Measurements from ENCODE around the gene GATM. TPM values are rescaled to one million over a fixed set of nuclear protein-coding genes. Genes with fewer than 3 reads are reported as not detected.

Gene GATM
- total RNA-seq, 1 experiment from 2014 or later = 4.2 TPM

DNA sequence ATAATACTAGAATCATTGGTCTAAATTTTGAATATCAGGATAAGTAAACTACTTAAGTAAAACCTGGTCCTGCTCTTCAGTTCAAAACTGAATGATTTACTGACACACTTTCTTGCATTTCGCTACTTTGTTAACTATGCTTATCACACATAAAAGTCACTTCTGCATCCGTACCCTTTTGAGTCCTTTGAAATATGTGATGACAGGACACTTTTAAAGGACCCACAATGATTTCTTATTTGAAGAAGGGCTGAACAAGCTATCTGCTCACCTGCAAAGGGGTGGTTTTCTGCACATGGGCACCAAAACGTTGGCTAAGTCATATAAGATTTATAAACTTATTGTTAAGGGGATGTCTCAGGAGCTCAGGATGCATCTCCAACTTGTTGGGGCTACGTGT is 15.0 kb downstream of the GATM start:
- no TSS peak for BruUV-seq (replicated peaks)
- H3K27me3 Mint-ChIP-seq (ENCODE audit: unreplicated experiment) = no peaks in the 10 kb centered on the region

DNA sequence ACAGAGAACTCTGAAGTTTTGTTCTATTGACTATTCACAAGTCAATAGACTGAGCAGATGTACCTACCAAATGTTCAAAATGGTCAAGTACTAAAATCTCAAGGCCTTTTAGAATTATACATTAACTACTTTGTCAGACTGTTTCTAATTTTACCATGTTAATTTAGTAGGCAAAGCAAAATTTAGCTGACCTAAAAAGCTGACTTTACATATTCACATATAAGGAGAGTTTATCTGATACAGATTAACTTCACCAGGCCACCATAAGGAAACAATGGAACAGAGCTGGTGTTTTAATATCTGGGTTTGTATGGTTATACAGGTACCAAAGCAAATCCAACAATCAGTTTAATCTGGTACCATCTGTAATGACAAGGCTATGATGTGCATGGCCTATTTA is 15.9 kb downstream of the GATM start:
- Mint-ChIP-seq H3K27me3 (ENCODE audit: unreplicated experiment) (no peaks in the 10 kb centered on the region), H3K36me3 (ENCODE audit: insufficient read depth, unreplicated experiment) (no peaks in the 10 kb centered on the region), H3K4me3 (ENCODE audit: low read depth, unreplicated experiment) (no peak overlapping the region), H3K9me3 (ENCODE audit: low read depth, unreplicated experiment) (no peaks in the 10 kb centered on the region), H3K4me1 (ENCODE audit: low read depth, unreplicated experiment) (peaks cover 8% of the 10 kb centered on the region), H3K27ac (ENCODE audit: unreplicated experiment) (no peak overlapping the region)
- TF ChIP-seq, protein P1, sequence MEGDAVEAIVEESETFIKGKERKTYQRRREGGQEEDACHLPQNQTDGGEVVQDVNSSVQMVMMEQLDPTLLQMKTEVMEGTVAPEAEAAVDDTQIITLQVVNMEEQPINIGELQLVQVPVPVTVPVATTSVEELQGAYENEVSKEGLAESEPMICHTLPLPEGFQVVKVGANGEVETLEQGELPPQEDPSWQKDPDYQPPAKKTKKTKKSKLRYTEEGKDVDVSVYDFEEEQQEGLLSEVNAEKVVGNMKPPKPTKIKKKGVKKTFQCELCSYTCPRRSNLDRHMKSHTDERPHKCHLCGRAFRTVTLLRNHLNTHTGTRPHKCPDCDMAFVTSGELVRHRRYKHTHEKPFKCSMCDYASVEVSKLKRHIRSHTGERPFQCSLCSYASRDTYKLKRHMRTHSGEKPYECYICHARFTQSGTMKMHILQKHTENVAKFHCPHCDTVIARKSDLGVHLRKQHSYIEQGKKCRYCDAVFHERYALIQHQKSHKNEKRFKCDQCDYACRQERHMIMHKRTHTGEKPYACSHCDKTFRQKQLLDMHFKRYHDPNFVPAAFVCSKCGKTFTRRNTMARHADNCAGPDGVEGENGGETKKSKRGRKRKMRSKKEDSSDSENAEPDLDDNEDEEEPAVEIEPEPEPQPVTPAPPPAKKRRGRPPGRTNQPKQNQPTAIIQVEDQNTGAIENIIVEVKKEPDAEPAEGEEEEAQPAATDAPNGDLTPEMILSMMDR (IDR thresholded peaks at IDR 0.05; ENCODE audit: unreplicated experiment) = no peak
- no peak for DNase-seq
- CTCF ChIA-PET = interaction anchor here (0.5 kb wide), 1 partner anchor 17 kb away, joined by 3 read pairs; no protein-coding TSS in a partner anchor
- intact Hi-C loops (cut with micrococcal nuclease; ENCODE audit: unreplicated experiment) = no loop called here
- no TSS peak for BruUV-seq (replicated peaks)

More for the DNA sequence above, 15.0 kb downstream of the GATM start:
- intact Hi-C loops (cut with micrococcal nuclease; ENCODE audit: unreplicated experiment) = no loop called here
- H3K36me3 Mint-ChIP-seq (ENCODE audit: insufficient read depth, unreplicated experiment) = no peaks in the 10 kb centered on the region
- DNase-seq = no peak
- H3K9me3 Mint-ChIP-seq (ENCODE audit: low read depth, unreplicated experiment) = no peaks in the 10 kb centered on the region
- no peak overlapping the region for H3K4me3 Mint-ChIP-seq (ENCODE audit: low read depth, unreplicated experiment)
- peaks cover 8% of the 10 kb centered on the region for H3K4me1 Mint-ChIP-seq (ENCODE audit: low read depth, unreplicated experiment)
- CTCF ChIA-PET = no interaction called here
- TF ChIP-seq, protein P1 (IDR thresholded peaks at IDR 0.05; ENCODE audit: unreplicated experiment) = no peak
- H3K27ac Mint-ChIP-seq (ENCODE audit: unreplicated experiment) = no peak overlapping the region

DNA sequence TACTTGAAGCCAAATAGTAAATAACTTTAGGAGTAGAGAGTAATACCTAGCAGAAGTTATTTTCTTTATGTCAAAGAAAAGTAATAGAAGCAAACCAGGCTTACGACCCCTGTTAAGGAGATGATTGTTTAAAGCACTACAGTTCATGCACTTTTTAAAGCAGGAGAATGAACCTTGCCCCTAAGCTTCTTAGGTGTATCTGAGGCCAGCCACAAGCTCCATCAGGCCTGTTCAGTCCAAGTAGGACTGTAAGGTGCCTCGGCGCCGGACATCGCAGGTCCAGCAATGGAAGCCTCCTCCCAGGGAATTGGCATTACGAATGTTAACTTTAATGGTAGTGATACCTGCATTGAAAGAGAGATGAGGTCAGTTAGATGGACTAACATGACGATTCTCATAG is 16.5 kb downstream of the GATM start:
- Mint-ChIP-seq H3K4me1 (ENCODE audit: low read depth, unreplicated experiment) (peaks cover 8% of the 10 kb centered on the region), H3K9me3 (ENCODE audit: low read depth, unreplicated experiment) (no peaks in the 10 kb centered on the region), H3K36me3 (ENCODE audit: insufficient read depth, unreplicated experiment) (no peaks in the 10 kb centered on the region), H3K4me3 (ENCODE audit: low read depth, unreplicated experiment) (no peak overlapping the region), H3K27me3 (ENCODE audit: unreplicated experiment) (no peaks in the 10 kb centered on the region), H3K27ac (ENCODE audit: unreplicated experiment) (no peak overlapping the region)
- TF ChIP-seq, protein P1 (IDR thresholded peaks at IDR 0.05; ENCODE audit: unreplicated experiment) = no peak
- BruUV-seq (replicated peaks) = no TSS peak
- CTCF ChIA-PET = interaction anchor here (0.5 kb wide), 1 partner anchor 17 kb away, joined by 3 read pairs; no protein-coding TSS in a partner anchor
- intact Hi-C loops (cut with micrococcal nuclease; ENCODE audit: unreplicated experiment) = no loop called here
- DNase-seq = no peak

DNA sequence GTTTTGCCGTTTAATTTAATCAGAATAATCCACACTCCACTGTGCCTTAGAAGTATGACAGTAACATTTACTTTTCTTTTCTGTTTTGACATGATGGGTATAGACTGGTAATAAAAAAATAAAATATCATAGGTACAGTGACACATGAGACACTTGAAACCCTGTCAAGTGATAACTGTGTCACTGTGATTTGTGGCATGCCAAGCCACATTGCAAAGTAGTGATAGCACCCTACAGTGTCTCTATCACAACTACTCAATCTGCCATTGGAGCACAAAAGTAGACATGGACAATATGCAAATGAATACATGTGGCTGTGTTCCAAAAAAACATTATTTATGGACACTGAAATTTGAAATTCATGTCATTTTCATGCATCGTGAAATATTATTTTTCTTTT is 22.5 kb downstream of the GATM start:
- no peaks in the 10 kb centered on the region for H3K27me3 Mint-ChIP-seq (ENCODE audit: unreplicated experiment)
- CTCF ChIA-PET = no interaction called here

More for the DNA sequence above, 22.5 kb downstream of the GATM start:
- intact Hi-C loops (cut with micrococcal nuclease; ENCODE audit: unreplicated experiment) = no loop called here
- Mint-ChIP-seq H3K4me3 (ENCODE audit: low read depth, unreplicated experiment) (no peak overlapping the region), H3K27ac (ENCODE audit: unreplicated experiment) (no peak overlapping the region), H3K36me3 (ENCODE audit: insufficient read depth, unreplicated experiment) (no peaks in the 10 kb centered on the region), H3K9me3 (ENCODE audit: low read depth, unreplicated experiment) (no peaks in the 10 kb centered on the region), H3K4me1 (ENCODE audit: low read depth, unreplicated experiment) (no peaks in the 10 kb centered on the region)
- BruUV-seq (replicated peaks) = no TSS peak
- no peak for DNase-seq
- TF ChIP-seq, protein P1 (IDR thresholded peaks at IDR 0.05; ENCODE audit: unreplicated experiment) = no peak

All from Calu3 (cell line).